NCI-H524 (cell line): ENCODE data around the gene CTSH.
A peak's percentile ranks its signal among the peaks of the same experiment; 100 is the strongest.

Experiments
- DNase-seq, 2 experiments: peaks; one replicate each; lab custom pipeline; 2025; lab: John Stamatoyannopoulos, UW

CTSH gene

DNA sequence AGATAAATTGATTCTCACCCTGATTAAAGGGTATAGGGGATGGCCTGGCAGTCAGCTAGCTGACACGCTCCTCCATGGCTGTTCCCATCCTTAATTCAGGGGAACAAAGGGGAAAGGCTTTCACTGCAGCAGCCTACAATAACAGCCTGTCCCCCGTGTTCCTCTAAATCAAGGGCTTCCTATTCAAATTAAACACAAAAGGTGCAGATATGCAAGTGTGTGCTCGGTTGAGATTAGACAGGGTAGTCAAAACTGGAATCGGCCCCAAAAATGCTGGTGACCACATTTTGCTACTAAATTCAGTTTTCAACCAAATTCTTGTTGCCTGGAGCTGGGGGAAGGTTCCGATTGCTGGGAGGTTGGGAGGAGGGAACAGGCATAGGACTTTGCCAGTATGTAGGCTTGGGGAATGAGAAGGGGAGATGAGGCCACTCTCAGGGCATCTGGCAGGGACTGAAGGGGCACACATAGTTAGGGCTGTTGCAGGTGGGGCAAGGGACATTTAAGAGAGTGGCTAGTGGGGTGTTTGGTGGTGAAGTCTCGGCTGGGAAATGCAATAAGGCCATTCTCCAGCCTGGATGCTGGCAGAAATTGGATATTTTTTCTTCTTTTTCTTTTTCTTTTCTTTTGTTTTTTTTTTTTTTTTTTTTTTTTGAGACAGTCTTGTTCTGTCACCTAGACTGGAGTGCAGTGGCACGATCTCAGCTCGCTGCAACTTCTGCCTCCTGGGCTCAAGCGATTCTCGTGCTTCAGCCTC lies 32.9 kb upstream of the CTSH start:
- DNase-seq, result no peak

DNA sequence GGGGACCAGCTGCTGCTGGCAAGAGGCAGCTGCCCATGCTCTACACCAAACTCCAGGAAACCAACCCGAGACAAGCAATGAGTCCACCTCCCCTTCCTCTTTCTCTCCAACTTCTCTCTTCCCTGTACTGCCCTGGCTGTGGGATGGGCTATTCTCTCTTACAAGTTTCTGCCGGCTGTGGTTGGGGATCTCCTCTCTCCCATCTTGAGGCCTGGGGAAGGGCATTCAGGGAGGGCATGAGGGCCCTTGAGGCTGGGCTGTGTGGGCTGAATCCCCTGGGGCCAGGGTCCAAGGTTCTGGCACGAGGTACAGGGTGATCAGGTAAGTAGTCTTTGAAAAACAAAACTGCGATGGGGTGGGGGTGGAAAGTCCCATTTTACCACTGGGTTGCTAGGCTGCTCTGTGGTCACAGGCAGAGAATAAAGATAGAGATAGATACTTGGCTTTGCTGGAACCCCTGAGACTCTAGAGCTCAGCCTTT lies 32.3 kb upstream of the CTSH start:
- no peak for DNase-seq

DNA sequence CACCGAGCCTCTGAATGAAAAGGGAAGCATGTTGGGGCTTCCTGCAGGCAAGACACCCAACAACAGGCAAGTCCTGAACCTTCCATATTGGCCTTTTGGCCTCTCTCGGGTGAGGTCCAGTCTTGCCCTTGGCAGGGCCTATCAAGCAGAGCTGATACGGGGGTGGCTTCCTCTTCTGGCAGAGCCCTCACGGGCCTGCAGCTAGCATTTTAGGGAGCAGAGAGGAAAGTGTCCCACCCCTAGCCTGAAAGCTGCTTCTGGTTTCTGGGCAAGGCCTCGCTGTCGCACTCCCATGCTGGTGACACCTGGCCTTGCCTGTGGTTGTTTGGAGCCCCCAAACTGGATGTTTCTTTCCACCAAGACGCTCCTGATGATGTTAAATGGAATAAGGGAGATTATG lies 31.8 kb upstream of the CTSH start:
- DNase-seq, result no peak

DNA sequence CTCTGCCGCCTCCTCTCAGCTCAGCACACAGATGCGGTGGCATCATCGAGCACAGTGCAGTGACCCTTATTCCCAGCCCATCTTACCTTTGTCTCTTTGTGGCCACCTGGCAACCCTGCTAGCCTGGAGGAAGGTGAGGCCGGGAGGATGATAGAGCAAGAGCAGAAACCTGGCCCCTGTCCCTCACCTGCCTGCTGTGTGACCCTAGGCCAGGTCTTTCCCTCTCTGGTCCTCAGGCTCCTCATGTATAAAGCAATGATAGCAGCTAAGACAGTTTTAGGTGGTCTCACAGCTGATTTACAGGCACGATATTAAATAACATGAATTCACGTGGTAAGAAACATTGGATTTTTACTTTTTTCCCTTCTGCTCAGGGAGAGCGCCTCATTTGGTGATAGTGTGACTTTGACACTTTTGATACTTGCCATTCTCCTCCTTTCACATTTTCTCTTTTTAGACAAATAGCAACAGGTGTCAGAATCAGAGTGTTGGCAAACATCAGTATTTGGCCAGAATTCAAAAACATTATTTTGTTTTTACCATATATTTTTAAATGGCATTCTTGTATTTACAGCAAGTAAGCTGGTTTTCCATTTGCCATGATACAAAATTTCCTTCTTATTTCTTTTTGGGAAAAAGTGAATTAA lies 29.5 kb upstream of the CTSH start:
- no peak for DNase-seq

DNA sequence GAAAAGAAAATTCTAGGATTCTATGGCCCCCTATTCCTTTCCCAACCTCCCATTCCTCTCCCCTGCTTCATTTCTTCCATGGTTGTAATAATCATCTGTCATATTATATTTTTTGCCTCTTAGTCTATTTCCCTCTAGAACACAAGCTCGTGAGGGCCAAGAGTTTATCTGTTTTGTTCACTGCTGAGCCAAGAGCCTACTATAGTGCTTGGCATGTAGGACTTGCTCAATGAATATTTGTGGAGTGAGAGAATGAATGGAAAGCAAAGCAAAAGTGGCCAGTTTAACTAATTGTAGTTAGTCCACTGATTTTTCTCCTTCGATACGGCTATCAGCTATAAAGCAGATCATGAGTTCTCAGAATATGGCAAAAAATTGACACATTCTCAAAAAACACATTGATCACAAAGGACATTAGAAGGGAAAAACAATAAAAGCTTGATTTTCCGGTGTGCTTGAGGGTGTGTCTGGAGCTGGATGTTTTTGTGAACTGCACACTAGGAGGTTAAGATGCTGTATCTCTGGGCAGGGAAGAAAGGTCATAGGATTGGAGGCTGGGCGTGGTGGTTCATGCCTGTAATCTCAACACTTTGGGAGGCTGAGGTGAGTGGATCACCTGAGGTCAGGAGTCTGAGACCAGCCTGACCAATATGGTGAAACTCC lies 25.0 kb upstream of the CTSH start:
- no peak for DNase-seq

DNA sequence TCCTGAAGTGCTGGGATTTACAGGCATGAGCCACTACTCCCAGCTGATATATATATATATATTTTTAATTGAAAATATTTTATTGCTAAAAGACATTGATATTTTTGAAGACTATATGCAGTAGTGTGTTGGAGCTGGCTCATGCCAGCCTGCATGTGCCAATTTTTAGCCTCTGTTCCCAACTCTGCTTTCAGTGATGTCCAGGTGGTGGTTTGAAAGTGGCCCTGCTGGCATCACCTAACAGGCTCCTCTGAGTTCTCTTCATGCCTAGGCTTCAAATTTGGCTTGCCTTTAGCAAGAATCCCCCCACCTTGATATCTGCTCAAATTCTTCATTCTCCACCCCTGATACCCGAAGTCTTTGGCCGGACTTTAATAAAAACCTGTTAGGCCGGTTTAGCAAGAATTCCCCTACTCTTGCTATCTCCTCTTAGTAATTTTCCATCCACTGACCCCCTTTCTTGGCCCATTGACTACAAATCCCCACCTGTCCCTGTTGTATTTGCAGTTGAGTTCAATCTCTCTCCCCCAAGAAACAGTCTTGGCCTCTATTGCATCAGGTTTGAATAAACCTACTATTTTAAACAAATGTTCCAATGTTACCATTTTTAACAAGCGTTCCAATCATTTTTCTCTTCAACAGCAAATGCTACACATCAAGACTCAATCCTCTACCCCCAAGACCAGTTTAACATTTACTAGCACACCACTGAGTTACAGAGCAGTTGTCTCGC lies 23.9 kb upstream of the CTSH start:
- no peak for DNase-seq

DNA sequence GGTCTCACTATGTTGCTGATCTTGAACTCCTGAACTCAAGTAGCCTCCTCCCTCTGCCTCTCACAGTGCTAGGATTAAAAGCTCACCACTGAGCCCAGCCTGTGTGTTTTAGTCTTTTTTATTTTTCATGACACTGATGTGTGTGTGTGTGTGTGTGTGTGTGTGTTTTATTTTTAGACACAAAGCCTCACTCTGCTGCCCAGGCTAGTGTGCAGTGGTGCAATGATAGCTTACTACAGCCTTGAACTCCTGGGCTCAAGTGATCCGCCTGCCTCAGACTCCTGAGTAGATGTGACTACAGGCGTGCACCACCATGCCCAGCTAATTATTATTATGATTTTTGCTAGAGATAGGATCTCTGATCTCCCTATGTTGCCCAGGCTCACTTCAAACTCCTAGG lies 23.3 kb upstream of the CTSH start:
- DNase-seq, result no peak

DNA sequence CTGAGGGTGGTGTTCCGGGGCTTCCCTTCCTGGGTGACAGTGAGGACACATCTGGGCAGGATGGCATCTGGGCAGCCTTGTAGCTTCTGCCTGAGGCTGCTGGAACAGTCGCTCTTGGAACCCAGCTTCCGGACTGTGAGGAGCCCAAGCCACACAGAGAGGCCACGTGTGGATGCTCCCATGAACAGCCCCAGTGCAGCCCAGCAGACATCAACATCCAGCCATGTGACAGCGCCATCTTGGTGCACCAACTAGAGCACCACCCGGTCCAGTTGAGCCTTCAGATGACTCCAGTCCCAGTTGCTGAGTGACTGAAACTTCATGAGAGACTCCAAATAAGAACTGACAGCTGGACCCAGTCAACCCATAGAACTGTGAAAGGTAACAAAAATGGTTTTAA lies 15.5 kb upstream of the CTSH start:
- DNase-seq, result no peak

DNA sequence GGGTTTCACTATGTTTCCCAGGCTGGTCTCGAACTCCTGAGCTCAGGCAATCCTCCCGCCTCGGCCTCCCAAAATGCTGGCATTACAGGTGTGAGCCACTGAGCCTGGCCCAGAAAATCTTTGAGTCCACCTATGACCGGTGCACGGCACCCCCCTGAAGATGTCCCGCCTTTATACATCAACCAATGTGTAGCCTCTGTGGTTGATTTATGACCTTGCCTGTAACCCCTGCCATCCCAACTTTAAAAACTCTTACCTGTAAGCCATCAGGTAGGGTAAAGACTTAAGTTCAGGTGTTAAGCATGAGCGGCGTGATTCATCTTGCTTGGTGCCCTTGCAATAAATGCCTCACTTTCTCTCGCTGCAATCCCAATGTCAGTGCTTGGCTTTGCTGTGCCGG lies 14.5 kb upstream of the CTSH start:
- no peak for DNase-seq

DNA sequence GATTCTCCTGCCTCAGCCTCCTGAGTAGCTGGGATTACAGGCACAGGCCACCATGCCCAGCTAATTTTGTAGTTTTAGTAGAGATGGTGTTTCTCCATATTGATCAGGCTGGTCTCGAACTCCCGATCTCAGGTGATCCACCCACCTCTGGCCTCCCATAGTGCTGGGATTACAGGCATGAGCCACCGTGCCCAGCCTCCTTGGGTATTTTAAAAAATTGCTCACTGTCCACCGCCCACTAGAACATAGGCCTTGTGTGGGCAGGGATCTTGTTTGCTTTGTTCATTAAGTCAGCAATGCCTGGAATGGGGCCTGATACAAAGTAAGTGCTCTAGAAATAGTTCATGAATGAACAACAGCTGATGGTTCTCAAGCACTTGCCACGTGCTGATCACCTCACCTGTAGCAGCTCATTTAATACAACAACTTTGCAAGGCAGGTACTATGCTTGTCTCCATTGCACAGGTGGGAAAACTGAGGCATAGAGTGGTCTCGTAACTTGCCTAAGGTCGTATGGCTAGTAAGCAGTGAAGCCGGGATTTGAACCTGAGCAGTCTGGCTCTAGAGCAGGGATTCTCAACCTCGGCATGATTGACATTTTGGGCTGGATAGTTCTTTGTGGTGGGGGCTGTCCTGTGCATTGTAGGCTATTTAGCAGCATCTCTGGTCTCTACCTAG lies 12.7 kb upstream of the CTSH start:
- no peak for DNase-seq

DNA sequence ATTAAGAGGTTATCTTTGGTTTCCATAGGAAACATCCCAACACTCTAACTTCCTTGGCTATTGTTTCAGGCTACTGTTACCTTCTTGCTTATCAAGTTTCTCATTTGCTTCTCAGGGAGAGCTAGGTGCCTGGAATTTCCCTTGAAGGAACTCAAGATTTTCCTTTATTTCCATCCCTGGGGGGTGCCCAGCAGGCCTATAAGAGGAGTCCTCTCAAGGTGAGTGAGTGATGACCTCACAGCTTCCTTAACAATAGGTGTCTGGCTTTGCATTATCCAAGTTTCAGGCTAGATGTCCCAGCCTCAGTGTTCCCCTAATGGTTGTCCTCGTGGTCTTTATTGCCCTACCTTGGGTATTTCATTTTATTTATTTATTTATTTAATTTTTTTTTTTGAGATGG lies 12.1 kb upstream of the CTSH start:
- no peak for DNase-seq

DNA sequence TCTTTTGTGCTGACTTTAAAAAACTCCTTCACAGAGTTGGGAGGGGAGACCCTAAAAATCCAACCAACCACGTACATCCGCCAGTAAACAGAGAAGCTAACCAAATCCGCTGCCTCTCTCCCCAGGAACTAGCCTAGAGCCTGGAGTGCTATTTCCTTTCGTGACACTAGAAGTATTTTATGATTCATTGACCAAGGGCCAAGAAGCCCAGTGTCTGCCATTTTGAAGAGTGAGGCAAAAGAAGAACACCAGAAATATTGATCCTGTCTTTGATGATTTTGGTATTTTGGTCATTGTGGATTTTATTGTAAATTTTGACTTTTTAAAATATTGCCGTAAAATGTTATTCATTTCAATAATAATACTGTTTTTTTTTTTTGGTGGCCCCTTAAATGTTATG lies 10.5 kb upstream of the CTSH start:
- no peak for DNase-seq

DNA sequence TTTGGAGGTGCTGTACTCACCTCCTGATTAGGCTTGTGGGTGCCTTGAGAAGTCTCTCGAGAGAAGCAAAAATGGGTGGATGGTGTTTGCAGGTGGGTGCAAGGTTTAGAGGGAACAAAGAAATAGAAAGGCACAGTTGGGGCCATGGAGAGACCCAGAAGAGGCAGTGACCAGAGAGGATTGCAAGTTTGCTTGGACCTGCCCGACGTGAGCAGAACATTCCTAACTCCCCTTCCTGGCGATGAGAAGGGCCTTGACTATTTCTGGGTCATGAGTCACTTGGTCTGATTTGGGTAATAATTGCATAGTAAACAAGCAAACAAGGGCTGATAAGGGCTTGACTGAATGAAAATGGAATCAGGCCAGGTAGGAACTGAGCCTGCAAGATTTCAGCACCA lies 7.0 kb upstream of the CTSH start:
- no peak for DNase-seq

DNA sequence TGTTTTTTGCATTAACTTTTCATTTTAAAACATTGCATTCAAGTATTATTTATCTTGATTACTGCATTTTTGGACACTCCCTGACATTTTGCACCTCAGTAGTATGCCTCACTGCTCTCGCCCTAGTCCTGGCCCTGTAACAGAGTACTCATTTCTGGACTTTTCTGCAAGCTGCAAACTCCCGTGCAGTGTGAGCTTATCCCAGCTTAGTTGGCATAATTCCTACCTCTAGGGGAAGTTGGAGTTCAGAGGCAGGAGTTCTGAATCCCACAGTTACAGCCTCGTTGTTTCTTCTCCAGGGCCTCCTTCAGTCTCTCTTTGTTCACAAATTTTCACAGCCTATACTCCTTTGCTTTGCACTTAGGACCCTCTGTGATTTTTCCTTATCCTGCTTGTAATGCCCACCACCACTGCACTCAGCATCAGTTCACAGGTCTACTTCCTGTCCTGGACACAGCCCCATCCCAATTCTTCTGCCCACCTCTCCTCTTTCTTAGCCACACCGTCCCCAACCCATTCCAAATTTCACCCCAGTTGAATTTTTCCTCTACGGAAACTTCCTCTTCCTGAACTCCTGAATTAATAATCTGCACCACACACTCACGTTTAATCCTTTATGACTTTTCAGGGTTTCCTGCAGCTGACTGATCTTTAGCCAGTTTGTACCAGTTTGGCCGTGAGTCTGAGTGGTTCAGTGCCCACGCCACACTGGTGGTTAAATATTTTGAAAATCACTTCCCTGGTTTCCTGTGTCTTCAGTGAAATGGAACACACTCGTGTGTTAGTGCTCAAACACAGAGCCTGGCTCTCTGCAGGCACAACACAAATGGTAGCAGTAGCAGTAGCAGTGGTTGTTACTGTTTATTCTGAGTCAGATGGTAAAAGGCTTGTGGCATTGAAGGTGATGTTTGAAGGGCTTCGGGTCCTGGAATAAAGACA lies 6.3 kb upstream of the CTSH start:
- peak in 1 of 2 experiments; percentile 9 for DNase-seq

DNA sequence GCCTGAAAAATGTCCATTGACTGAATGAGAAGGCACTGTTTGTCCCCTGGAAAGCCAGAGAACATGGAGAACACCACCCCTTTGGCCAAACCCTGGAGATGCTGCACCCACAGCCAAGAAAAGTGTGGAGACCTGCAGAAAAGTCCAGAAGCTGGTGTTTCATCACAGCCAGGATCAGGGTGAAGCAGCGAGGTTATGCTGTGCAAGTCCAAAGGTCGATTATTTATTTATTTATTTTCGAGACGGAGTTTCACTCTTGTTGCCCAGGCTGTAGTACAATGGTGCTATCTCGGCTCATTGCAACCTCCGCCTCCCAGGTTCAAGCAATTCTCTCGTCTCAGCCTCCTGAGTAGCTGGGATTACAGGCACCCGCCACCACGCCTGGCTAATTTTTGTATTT lies 5.5 kb upstream of the CTSH start:
- no peak for DNase-seq

DNA sequence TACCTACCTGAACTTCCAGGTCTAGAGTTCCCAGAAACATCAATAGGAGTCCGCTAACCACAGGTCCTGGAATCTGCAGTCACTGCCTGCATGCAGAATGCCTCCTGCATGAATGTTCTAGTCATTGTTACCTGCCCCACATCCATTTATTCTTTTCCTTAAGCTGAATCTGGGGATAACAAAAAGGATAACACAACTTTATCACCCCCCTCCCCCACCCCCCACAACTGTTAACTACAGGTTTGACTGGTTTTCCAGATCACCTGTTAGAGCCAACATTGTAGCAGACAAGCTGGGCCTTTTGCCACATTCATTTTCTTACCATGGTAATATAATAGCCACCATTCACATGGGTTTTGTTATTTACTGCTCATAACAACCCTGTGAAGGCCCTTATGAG lies 4.6 kb upstream of the CTSH start:
- no peak for DNase-seq

DNA sequence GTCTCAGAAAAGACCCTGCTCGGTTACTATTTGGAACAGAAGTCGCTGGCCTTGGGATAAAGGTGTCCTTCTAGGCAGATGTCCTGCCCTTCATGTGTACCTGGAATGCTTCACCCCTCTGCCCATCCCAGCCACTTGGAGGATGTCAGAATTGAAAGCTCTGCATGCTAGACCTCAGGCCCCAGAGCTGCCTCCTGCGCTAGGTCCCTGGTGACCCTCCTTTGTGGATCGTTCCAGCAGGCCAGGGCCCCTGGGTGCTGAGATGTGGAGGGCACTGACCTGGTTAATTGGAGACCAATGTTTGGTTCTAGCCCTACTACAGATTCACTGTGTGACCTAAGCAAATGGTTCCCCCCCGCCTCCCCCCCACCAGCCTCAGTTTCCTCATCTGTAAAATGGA lies 2.7 kb upstream of the CTSH start:
- no peak for DNase-seq

DNA sequence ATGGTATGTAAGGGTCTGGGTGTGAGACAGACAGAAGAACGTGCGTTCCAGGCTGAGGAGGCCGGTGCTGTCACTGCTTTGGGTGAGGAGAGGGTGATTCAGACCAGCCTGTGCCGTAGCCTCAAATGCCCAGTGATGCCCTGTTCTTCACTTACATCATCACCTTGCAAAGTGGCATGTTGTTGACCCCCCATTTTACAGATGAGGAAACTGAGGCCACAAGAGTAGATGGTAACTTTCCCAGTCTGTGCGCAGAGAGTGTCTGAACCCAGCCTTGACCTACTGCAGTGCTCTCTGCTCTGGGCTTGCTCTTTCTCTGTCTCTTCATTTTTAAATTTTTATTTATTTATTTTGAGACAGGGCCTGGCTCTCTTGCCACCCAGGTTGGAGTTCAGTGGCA lies 1.6 kb upstream of the CTSH start:
- no peak for DNase-seq

DNA sequence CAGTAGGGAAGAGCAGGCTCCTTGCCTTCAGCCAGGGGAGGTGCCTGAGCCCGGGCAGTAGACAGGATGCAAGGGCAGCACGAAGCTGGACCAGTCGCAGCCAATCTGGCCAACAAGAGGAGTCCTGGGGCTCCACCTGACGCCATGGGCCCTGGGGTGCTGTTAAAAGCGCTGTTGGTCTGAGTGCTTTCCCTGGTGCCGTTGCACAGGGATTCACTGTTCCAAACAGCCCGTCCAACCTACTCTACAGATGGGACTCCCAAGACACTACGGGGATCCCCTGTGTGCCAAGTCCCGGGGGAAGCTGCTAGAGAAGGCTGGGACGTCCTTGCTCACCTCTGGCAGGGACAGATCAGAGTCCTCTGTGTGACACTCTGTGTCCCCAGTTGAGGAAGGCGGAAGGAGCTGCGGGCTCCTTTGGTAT lies 632 bp downstream of the CTSH start:
- peak in 1 of 2 experiments; percentile 57 for DNase-seq

DNA sequence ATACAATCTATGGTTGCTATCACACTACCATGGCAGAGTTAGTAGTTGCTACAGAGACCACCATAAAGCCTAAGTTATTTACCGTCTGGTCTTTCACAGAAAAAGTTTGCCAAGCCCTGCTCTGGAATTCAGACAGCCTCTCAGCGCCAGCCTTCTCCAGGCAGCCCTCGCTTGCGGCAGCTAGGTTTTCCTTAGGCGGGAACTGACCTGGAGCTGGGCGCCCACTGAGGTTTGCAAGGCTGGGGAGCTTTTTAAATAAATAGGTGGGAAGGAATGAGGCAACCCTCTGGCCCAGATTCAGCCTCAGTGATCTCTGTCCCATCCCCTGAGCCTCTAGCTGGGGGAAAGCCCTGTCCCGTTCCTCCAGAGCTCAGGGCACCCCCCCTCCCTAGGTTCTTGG lies 1.2 kb downstream of the CTSH start:
- DNase-seq, result no peak

DNA sequence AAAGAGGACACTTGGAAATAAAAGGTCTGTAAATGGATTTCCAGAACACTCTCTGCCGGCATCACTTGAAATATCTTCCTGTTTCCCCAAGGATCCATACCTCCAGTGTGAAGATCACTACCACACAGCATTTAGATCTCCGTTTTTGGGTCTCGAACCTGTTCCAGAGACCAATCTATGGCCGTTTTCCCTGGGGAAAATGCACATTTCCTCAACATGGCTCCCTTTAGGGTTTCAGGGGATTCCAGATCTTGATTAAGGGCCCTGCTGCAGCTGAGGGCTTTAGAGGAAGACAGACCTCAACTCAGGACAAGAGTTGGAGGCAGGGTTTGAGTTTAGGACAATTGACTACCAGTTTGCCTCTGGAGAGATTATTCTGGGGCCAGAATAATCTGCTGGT lies 2.1 kb downstream of the CTSH start:
- no peak for DNase-seq
